Fibroblast of upper back skin (primary cell): ENCODE measurements around the gene DCLK1.
"Not testable (repeated sequence)": the region's sequence is repeated elsewhere in the genome, so short reads cannot be mapped to it uniquely, and the experiment has no call there.

ENCODE experiments used
- DNase-seq: peaks from one replicate; pipeline ENCODE4 v3.0.0-alpha.2; 2013

Gene DCLK1

DNA sequence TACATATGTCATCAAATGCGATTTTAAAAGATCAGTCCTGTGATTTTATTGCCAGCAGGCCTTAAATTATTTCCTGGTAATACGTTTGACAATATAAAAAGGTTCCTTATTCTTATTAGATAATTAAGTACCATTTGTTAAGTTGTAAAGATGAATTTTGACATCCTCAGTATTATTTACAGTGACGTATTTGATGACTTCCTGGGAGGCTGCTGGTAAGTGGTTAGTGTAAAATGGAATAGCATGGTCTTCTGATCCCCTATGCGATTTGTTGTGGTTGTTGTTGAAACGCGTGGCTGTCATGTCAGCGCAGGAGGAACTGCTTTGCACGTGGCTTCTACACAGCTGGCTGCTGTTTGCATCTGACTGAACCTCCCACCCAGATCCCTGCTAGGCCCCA lies 99.7 kb downstream of the DCLK1 start:
- DNase-seq: no peak

DNA sequence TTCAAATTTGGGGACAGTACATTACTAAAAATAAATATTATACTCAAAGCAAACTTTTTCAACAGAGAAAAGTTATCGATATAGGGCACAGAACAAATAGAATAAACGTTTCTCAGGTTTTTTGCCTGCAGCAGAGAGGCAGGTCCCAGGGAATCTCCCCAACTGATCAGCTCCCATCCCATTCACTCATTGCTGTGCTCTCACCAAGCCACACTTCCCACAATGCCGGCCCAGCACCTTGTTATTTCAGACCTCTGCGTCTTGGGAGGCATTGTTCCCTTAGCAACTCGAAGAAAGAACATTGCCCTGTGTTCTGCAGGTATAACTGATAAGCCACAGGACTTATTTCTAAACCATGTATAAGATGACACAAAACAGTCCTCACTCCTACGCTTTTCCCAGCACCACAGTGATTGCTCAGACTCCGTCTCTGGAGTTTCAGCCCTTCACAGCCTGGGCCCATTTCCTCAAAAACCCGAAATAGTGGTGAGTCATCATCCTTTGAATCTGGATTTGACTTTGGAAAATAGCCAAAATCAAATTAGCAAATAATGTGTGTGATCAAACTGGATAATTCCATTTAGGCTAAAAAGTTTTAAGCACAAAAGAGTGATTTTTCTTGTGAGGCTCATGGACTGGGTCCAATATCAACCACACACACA lies 100.4 kb downstream of the DCLK1 start:
- DNase-seq: peak; percentile 85

DNA sequence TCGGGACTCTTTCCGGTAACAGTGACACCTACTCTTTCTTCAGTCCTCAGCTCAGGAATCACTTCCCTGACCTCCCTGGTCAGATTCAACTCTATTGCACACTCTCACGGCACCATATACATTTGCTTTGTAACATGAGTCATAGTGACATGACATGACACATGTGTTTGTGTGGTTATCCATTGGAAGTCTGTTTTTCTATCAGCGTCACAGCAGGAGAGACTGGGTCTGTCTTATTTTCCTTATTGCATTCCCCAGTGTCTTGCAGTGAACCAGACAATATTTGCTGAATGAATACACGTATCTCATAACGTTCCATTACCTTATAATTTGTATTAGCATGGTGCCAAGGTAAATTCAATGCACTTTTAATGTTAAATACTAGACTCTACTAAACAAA lies 102.0 kb downstream of the DCLK1 start:
- DNase-seq: peak; percentile 78

DNA sequence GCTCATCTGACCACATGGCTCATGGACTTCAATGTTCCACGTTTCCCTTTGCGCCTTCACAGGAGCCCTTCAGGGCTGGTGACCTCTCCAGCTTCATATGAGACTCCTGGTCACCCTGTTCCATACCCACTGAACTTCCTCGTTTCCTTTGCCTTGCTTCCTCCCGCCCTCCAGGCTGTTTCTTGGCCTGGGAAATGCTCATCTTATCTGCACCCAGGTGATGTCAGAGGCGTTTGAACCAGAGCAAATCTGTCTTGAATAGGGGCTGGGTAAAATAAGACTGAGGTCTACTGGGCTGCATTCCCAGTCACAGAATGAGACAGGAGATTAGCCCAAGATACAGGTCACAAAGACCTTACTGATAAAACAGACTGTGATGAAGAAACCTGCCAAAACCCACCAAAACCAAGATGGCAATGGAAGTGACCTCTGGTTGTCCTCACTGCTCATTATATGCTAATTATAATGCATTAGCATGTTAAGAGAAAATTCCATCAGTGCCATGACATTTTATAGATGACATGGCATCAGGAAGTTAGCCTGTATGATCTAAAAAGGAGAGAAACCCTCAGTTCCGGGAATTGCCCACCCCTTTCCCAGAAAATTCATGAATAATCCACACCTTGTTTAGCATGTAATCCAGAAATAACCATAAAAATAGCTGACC lies 102.7 kb downstream of the DCLK1 start:
- DNase-seq: no peak

DNA sequence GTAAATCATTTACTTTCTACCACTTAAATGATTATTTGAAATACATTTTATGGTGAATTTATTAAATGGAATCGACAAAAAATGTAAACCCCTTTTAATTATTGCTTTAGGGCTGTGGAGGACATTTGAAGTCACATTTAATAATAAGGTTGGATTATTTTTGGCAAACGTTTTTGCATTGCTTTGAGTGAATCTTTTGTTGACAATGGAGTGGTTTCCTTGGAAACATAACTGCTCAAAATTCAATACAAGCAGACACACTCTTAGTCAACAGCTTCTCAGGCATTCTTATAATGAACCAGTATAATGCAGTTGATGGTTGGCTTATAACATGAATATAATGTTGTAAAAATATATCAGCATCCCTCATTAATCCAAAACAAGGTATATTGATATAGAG lies 104.7 kb downstream of the DCLK1 start:
- DNase-seq: no peak

DNA sequence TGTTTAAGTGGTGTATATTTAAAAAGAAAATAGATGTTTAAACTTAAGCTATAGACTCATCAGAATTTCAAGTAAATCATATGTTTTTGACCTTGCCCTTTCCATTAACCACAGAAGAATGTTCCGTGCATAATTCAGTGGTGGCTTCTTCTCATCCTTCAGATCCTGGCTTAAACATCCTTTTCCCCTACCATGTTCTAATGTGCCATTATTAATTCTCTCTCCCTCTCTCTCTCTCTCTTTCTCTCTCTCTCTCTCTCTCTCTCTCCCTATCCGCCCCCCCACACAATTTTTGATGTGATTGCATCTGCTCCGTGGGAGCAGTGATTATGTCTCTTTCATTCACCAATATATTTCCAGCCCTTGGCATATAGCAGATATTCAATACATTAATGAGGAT lies 116.4 kb downstream of the DCLK1 start:
- DNase-seq: no peak

DNA sequence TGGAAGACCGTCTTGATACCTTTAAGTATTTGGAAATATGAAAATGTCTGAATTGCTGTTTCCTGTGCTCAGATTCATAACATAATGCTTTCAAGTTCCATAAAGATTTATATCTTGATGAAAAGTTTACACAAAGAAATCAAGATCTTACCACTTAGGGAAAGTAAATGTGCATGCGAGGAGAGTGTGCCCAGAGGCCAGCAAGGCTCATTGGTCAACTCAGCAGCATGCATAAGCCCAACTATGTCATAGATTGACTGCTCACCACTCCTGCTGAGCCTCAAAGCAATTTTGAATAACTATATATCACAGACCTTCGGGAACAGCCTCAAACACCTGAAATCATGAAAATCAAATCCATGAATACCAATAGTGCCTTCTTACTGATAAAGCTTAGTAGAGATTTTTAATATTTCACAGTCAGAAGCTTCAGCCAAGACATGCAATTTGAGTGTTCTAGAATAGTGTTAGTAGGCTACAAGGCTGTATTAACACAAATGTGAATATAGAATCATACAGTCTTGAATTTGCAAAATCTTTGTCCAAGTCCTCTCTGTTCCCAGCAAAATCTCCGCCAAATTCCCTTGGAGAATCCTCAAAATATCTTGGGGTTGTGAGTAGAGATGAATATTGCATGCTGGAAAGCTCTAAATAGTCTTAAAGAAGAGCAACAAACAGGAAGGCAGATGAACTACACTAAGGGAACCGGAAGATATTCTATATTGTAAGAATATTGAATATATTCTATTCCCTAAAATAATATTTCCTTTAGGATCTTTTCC lies 124.1 kb downstream of the DCLK1 start:
- no peak for DNase-seq

DNA sequence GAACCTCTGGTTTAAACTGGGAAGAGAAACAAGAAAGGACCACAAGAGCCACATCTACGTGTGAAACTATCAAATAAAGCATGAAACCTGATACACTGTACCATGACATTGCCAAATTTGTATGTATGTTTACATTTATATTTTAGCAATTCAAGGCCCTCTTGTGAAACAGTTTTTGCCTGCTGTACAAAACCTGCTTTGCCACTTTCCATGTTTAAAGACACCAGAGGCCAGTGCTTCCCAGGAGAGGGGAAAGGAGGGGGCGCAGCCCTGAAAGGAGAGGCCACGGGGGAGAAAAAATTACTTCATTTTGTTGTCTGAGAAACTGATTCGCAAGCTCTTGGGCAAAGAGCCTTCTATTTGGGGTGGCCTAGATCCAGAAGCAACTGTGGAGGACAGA lies 124.8 kb downstream of the DCLK1 start:
- no peak for DNase-seq

DNA sequence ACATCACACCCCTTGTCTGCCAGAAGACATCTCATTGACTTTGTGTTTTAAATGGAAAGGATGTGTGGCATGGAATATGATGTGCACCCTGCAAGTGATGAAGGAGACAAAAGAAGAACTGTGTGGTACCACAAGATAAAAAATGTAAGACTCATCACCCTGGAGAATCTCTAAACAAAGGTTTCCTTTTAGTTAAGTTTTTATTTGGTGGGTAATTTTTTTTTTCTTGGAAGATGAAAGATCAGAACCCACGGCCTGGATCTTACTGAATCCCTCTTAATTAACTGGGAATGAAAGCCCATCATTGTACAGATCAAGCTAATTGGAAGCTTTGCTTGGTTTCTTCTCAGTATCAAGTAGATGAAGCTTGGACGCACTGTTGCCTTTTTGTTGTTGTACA lies 129.6 kb downstream of the DCLK1 start:
- DNase-seq: no peak

DNA sequence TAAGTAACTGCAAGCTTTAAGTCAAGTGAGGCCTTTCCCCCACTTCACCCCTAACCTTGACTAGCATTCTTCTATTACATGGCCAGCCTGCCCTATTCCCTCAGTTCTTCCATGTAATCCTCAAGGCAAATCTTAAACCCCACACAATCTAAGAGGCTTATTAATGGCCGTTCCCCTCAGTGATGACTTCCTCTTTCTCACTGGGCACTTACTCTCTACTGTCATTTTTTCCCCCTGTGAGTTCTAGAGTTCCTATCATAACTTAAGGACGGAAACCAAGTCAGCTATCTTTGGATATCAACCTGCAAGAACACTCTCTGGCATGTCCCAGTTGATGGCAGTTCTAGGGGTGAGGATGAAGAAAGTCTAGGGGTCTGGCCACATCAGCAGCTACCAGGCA lies 131.2 kb downstream of the DCLK1 start:
- no peak for DNase-seq

DNA sequence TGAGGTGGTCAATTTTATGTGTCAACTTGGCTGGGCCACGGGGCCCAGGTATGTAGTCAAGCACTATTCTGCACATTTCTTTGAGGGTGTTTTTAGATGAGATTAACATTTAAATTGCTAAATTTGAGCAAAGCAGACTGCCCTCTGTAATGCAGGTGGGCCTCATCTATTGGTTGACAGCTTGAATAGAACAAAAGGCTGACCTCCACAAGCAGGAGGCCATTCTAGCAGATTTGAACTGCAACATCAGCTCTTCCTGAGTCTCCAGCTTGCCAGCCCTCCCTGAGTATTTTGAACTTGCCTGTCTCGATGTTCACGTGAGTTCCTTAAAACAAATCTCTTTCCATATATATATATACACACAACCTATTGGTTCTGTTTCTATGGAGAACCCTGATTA lies 134.8 kb downstream of the DCLK1 start:
- DNase-seq: no peak

DNA sequence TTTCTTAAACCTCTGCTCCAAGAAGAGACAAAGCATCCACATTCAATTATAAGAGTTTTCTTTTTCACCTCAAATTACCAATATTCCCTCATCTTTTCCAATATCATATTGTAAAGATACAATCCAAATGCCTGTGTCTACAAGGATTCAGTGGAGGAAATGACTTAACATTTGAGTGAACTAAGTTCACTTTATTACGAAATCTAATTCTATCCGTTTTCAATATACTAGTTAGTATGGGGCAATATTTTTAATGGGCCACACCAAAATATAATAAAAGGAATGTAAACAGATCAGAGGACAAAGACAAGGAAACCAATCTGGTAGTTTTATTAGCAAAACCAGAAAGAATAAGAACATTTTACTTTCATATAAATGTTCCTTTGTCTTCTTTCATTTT lies 136.0 kb downstream of the DCLK1 start:
- peak; percentile 2 for DNase-seq

DNA sequence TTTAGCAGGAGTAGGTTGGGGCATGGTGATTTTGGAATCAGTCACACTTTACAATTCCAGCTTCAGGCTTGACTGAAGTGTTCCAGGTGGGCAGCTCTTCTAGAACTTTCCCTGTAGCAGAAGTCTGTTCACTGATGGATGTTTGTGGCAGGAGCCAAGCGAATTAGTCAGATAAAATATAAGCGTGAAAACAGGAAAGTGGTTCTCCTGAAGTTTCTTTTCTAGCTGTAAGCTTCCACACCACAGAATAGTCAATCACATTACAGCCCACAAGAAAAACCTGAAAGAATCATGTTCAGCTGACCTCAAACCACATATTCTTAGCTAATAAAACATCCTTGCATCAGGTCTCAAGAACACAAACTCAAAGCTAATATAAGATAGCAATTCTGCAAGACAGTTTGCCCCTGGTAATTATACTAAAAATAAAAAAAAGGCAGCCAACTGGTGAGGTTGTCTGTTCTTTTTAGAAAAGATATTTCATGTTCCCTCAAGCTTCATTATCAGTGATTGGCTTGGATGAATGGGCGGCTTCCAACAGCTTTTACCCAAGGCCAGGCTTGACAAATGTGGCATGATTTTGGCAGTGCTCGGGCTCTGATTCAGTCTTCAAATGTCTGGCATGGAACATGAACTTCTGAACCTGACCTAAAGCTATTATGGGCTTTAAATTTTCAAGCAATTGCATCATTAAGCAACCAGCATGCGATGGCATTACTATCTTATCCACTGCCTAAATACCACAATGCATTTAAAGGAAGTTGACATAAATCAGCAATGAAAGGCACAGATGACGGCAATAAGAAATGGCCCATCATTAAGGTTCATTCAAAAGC lies 136.8 kb downstream of the DCLK1 start:
- peak; percentile 96 for DNase-seq

DNA sequence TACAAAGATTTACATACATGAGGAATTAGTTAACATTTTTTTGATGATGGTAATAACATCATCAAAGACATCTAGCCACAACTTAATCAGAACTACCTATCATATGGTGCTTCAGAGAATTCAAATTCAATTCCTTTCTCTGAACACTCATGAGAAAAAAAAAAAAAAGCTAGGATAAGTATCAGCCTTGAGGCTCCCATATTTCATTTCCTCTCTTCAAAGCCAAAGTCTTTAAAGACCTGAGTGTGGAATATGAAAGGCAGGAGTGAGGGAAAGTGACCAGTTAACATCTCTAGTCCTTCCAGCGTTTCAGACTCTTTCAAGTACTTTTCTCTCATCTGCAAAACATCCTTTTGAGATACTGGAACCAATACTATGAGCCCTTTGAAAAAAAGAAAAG lies 137.5 kb downstream of the DCLK1 start:
- DNase-seq: no peak

DNA sequence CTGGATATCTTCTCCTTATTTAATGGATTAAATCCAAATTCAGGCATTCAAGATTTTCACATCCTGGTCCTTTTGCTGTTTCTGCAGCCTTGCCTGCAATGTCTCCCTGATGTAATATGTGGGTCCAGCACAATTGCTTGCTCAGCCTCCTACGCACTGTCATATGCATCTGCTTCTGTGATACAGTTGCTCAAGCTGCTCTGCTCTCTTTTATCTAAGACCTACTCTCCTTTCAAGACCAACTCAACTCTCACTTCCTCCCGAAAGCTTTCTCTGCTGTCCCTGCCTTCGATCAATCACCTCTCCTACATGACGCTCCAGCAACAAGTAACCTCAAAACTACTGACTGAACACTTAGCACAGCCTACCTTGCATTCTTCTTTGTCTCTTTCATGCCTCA lies 138.2 kb downstream of the DCLK1 start:
- no peak for DNase-seq

DNA sequence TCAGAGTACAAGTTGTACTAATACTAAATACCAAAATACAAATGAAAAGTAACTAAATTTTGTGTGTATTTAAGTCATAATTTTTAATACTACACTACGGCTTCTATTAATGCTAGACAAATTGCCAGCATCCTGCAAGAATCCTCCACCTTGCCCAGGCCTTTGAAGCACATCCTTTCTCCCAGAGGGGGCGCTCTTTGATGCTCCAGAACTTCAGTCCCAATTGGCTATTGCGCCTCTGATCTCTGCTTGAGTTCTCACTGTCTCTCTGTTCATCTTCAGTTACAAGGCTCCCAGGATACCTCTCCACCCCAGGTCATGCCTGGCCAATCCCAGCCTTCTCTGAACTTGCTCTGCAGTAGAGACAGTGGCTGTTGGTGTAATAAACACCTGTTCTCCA lies 141.0 kb downstream of the DCLK1 start:
- DNase-seq: no peak

DNA sequence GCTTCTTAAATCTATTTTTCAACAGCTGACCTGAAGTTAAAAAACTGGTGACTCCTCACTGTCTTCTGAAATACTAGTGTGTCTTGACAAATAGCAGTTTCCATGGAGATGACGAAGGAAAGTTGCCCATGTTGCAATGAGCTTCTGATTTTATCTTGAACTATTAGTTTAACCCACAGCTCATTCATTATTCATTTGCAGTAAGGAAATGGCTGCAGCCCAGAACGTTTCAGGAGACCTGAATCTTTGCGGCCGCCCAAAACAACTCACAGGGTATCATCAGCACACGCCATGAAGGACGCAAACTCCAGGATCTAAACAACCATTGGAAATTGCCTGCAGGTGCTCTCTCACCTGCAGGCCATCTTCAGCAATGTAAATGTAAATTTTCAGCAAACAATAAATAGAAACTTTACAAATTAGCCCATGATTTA lies 142.5 kb downstream of the DCLK1 start:
- peak; percentile 34 for DNase-seq

DNA sequence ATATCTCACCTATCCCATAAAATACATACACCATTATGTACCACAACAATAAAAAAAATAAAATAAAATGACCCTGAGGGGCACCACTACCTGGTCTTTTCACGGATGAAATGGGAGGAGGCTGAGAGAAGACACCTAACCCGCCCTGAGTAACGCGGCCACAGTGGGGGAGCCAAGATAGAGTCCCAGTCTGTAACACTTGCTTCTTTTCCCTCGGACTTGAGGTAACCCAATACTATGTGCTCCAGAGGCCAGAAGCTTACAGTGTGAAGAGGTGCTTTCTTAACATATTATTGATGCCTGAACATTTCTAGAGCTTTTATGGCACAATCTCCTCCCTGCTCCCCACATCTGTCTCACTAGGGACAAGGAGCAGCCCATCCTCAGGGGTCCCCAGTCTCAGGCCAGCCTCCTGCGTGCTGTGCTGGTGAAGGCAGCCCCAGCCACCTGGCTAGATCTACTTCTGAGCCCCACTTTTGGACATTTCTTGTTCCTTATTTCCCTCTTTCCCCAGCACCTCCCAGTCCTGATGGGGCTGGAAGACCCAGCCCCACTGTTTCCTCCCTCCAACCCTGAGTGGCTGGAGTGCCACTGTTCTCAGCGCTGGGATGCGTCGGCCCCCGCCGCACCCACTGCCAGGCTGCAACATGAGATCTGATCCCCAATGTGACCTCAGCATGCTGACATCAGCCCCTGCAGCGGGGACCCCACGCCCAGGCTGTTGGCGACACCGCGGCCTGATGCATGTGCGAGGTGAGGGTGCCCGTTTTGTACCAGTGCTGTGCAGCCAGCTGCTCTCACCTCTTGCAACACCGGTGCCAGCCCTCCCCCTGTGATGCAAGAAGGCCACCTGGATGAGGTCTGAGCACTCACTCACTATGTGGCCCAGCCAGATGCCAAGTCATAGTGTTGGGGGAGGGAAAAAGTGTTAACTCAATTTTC lies 143.3 kb downstream of the DCLK1 start:
- DNase-seq: no peak

DNA sequence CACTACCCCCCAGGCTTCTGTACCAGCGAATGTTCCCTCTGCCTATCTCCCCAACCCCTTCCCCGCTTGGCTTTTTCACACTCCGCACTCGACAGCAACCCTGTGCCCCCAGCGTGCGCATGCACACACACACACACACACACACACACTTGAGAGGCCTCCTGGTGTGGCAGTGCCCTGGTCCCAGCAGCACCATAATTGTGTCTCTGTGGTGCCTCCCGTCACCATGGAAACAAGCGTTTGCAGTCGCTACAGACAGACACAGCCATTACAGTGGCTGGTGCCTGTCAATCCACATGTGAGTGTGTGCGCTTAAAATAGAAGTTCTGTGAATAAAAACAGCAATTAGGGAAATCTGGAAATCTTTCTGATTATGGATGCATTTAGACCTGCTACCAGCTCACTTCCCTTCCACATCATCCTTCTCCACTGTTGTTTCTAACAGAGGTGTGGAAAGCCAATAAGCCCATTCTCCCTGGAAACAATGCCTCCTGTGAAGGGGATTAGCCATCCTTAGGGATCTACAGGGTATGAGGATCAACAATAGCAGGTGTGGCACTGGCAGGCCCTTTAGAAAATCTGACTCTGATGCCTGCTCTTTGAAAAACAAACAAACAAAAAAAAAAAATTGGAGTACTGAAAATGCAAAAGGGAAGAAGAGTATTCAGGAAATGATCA lies 146.3 kb downstream of the DCLK1 start:
- DNase-seq: no peak

DNA sequence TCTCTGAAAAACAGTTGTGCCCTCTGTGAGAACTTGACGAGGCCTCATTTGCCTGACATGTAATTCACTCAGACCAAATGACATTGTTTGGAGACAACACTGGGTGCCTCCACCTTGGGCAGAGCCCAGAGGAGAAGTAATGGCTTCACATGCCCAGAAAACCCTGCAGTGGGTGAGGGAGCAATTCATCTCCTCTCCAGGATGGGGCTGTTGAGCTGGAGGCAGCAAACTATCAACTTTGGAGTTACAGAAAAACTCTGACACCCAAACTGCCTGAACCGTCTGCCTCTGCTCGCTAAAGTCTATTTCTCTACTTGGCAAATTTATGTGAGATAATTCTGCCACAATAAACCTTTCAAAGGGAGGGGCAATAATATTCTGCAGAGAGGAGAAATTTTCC lies 146.9 kb downstream of the DCLK1 start:
- DNase-seq: no peak

DNA sequence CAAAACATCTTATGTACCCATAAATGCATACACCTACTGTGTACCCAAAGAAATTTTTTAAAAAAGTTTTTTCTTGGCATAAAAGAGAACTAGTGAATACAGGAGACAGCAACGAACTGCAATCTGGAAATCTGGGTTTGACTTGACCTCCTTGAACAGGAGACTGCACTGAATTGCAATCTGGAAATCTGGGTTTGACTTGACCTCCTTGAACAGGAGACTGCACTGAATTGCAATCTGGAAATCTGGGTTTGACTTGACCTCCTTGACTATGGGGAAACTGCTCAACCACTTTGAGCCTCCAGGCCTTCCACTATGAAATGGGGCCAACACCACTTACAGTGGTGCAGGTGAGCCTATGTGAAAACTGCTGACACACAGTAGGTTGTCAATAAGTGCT lies 147.5 kb downstream of the DCLK1 start:
- not testable (repeated sequence) for DNase-seq
